H9 (cell line): ENCODE measurements around the gene FHIT. TPM values are rescaled to one million over a fixed set of nuclear protein-coding genes. Genes with fewer than 3 reads are reported as not detected.

Experiments used
- DNase-seq: peaks from one replicate; pipeline ENCODE4 v3.0.0-alpha.2; 2017
- H2AFZ ChIP-seq: one replicate; pipeline ENCODE4 v1.6.1; 2013; ENCODE audit warnings: mild to moderate bottlenecking, low read length, control low read depth, moderate library complexity
- H2AK5ac ChIP-seq: 2 replicates; pipeline ENCODE4 v1.6.1; 2013; ENCODE audit warnings: low read length, control low read depth, mixed read lengths; ENCODE audit not compliant: insufficient read length
- H2BK120ac ChIP-seq: one replicate; pipeline ENCODE4 v1.6.1; 2013; ENCODE audit warnings: low read depth, mild to moderate bottlenecking, low read length, control low read depth, inconsistent platforms; ENCODE audit not compliant: poor library complexity, severe bottlenecking
- H2BK12ac ChIP-seq: 2 replicates; pipeline ENCODE4 v1.6.1; 2013; ENCODE audit warnings: low read length, control low read depth, mixed read lengths, low read depth; ENCODE audit not compliant: insufficient read length
- H2BK15ac ChIP-seq: 2 replicates; pipeline ENCODE4 v1.6.1; 2013; ENCODE audit warnings: low read depth, low read length, control low read depth
- H2BK20ac ChIP-seq: one replicate; pipeline ENCODE4 v1.6.1; 2013; ENCODE audit warnings: low read depth, mild to moderate bottlenecking, low read length, control low read depth, inconsistent platforms; ENCODE audit not compliant: poor library complexity, severe bottlenecking
- H2BK5ac ChIP-seq: 2 replicates; pipeline ENCODE4 v1.6.1; 2013; ENCODE audit warnings: low read length, control low read depth, mixed read lengths; ENCODE audit not compliant: insufficient read length
- H3K14ac ChIP-seq: 2 replicates; pipeline ENCODE4 v1.6.1; 2013; ENCODE audit warnings: low read length, control low read depth; ENCODE audit not compliant: insufficient read depth
- H3K18ac ChIP-seq: 2 replicates; pipeline ENCODE4 v1.6.1; 2013; ENCODE audit warnings: low read depth, mild to moderate bottlenecking, mixed read lengths, low read length, control low read depth; ENCODE audit not compliant: insufficient read length
- H3K23ac ChIP-seq: 2 replicates; pipeline ENCODE4 v1.6.1; 2013; ENCODE audit warnings: low read length, control low read depth, mixed read lengths, low read depth; ENCODE audit not compliant: insufficient read length
- H3K23me2 ChIP-seq: 2 replicates; pipeline ENCODE4 v1.6.1; 2013; ENCODE audit warnings: low read depth, mild to moderate bottlenecking, mixed read lengths, low read length, control low read depth; ENCODE audit not compliant: insufficient read length, poor library complexity, severe bottlenecking
- H3K27ac ChIP-seq: 2 replicates; pipeline ENCODE4 v1.5.1; 2013; ENCODE audit warnings: low read length, control low read depth, mixed read lengths, low read depth; ENCODE audit not compliant: insufficient read length
- H3K27me3 ChIP-seq: 2 replicates; pipeline ENCODE4 v1.6.1; 2013; ENCODE audit warnings: low read length, control low read depth, inconsistent platforms; ENCODE audit not compliant: insufficient read depth
- H3K4ac ChIP-seq: 2 replicates; pipeline ENCODE4 v1.6.1; 2013; ENCODE audit warnings: low read depth, mild to moderate bottlenecking, control low read depth, inconsistent platforms, low read length, moderate library complexity
- H3K4me1 ChIP-seq: 2 replicates; pipeline ENCODE4 v1.6.1; 2013; ENCODE audit warnings: low read length, control low read depth, inconsistent platforms; ENCODE audit not compliant: insufficient read depth
- H3K4me2 ChIP-seq: 2 replicates; pipeline ENCODE4 v1.6.1; 2013; ENCODE audit warnings: low read length, control low read depth, mixed read lengths; ENCODE audit not compliant: insufficient read length, insufficient read depth
- H3K56ac ChIP-seq: 2 replicates; pipeline ENCODE4 v1.6.1; 2013; ENCODE audit warnings: low read depth, mild to moderate bottlenecking, mixed read lengths, low read length, control low read depth; ENCODE audit not compliant: insufficient read length
- H3K79me1 ChIP-seq: 2 replicates; pipeline ENCODE4 v1.6.1; 2013; ENCODE audit warnings: low read depth, mild to moderate bottlenecking, moderate library complexity, low read length, control low read depth, inconsistent platforms; ENCODE audit not compliant: insufficient read depth, poor library complexity, severe bottlenecking
- H3K79me2 ChIP-seq: 2 replicates; pipeline ENCODE4 v1.6.1; 2013; ENCODE audit warnings: low read length, control low read depth, inconsistent platforms; ENCODE audit not compliant: insufficient read depth
- H3K9ac ChIP-seq: 2 replicates; pipeline ENCODE4 v1.6.1; 2013; ENCODE audit warnings: low read length, control low read depth, mixed read lengths; ENCODE audit not compliant: insufficient read length; ENCODE audit errors: extremely low read depth
- H3K9me3 ChIP-seq: one replicate; pipeline ENCODE4 v1.6.1; 2013; ENCODE audit warnings: low read depth, low read length, inconsistent platforms; ENCODE audit not compliant: control insufficient read depth
- H3T11ph ChIP-seq: one replicate; pipeline ENCODE4 v1.6.1; 2013; ENCODE audit warnings: mild to moderate bottlenecking, low read length, control low read depth, inconsistent platforms
- H4K20me1 ChIP-seq: one replicate; pipeline ENCODE4 v1.6.1; 2013; ENCODE audit not compliant: control insufficient read depth, insufficient read length, insufficient read depth
- H4K5ac ChIP-seq: 2 replicates; pipeline ENCODE4 v1.6.1; 2013; ENCODE audit warnings: low read depth, mild to moderate bottlenecking, mixed read lengths, low read length, control low read depth; ENCODE audit not compliant: insufficient read length
- H4K8ac ChIP-seq: replicated peaks from 2 replicates; pipeline ENCODE4 v1.6.1; 2013; ENCODE audit warnings: low read length, control low read depth, mixed read lengths, low read depth; ENCODE audit not compliant: insufficient read length
- H4K91ac ChIP-seq: 2 replicates; pipeline ENCODE4 v1.6.1; 2013; ENCODE audit warnings: low read depth, mild to moderate bottlenecking, moderate library complexity, mixed read lengths, low read length, control low read depth; ENCODE audit not compliant: insufficient read length
- H3K27ac Mint-ChIP-seq, 3 experiments: 2 replicates in 2 of 3; 3 replicates in 1 of 3; pipeline ENCODE4 v1.8.0; 2020 to 2021; ENCODE audit warnings: mixed read lengths in 3 of 3, mild to moderate bottlenecking in 1 of 3, moderate library complexity in 1 of 3
- H3K27me3 Mint-ChIP-seq: 2 replicates; pipeline ENCODE4 v1.8.0; 2021; ENCODE audit warnings: low read depth, mild to moderate bottlenecking, moderate library complexity, mixed read lengths
- H3K36me3 Mint-ChIP-seq, 3 experiments: 2 replicates in 2 of 3; 3 replicates in 1 of 3; pipeline ENCODE4 v1.8.0; 2020 to 2021; ENCODE audit warnings: low read depth in 3 of 3, mixed read lengths in 3 of 3; ENCODE audit not compliant: insufficient read depth in 1 of 3
- H3K4me1 Mint-ChIP-seq, 2 experiments: 2 replicates each; pipeline ENCODE4 v1.8.0; 2020; ENCODE audit warnings: mixed read lengths in 2 of 2
- H3K4me3 Mint-ChIP-seq, 2 experiments: 2 replicates in 1 of 2; 3 replicates in 1 of 2; pipeline ENCODE4 v1.8.0; 2020 to 2021; ENCODE audit warnings: mild to moderate bottlenecking in 2 of 2, mixed read lengths in 2 of 2, moderate library complexity in 1 of 2
- H3K9me3 Mint-ChIP-seq, 2 experiments: 2 replicates in 1 of 2; 3 replicates in 1 of 2; pipeline ENCODE4 v1.8.0; 2020; ENCODE audit warnings: mild to moderate bottlenecking in 2 of 2, mixed read lengths in 2 of 2, moderate library complexity in 1 of 2
- total RNA-seq: library from RNA; stranded (reverse); gene quantifications from 2 replicates; pipeline ENCODE4 v1.2.1, GENCODE V29; 2021
- TF ChIP-seq, protein P1 (sequence below): fragments of 200-600 bp; sonication (generic); conservative IDR thresholded peaks from 3 replicates; pipeline ENCODE4 v1.8.0; 2021; ENCODE audit warnings: antibody characterized with exemption, mild to moderate bottlenecking

The FHIT gene
- total RNA-seq, 1 experiment from 2014 or later: 3.0 TPM

GRCh38 chr3:61200270-61200669 lies 51.0 kb downstream of the FHIT start:
- no peak overlapping the region for H2BK5ac ChIP-seq
- no peaks in the 10 kb centered on the region for H3K9me3 ChIP-seq
- H2BK20ac ChIP-seq: no peak overlapping the region
- H2BK15ac ChIP-seq: no peak overlapping the region
- Mint-ChIP-seq H3K9me3 (peaks cover 10% of the 10 kb centered on the region in 2 experiments; a peak in 3 of 5 replicates), H3K27me3 (no peaks in the 10 kb centered on the region), H3K4me1 (peaks cover 2% of the 10 kb centered on the region in 2 experiments), H3K4me3 (no peak overlapping the region), H3K27ac (no peak overlapping the region), H3K36me3 (peaks cover 0 to 9% (median 2%) of the 10 kb centered on the region in 3 experiments; a peak in 4 of 7 replicates)
- H3K4me1 ChIP-seq: no peaks in the 10 kb centered on the region
- no peak overlapping the region for H2BK12ac ChIP-seq
- no peak overlapping the region for H3K4ac ChIP-seq
- H3K27me3 ChIP-seq: no peaks in the 10 kb centered on the region
- H3K56ac ChIP-seq: no peak overlapping the region
- no peak overlapping the region for H3K18ac ChIP-seq
- no peak overlapping the region for H4K91ac ChIP-seq
- H3K79me2 ChIP-seq: no peaks in the 10 kb centered on the region
- no peak overlapping the region for H3K4me2 ChIP-seq
- no peak overlapping the region for H2AK5ac ChIP-seq
- DNase-seq: no peak
- no peaks in the 10 kb centered on the region for H3K23me2 ChIP-seq
- H4K5ac ChIP-seq: no peak overlapping the region
- no peaks in the 10 kb centered on the region for H4K20me1 ChIP-seq
- H4K8ac ChIP-seq: no peak overlapping the region
- H3K14ac ChIP-seq: no peak overlapping the region
- H3K9ac ChIP-seq: no peak overlapping the region
- no peak overlapping the region for H3K23ac ChIP-seq
- H2BK120ac ChIP-seq: no peak overlapping the region
- no peak overlapping the region for H2AFZ ChIP-seq
- H3K79me1 ChIP-seq: no peaks in the 10 kb centered on the region
- H3T11ph ChIP-seq: no peak overlapping the region
- H3K27ac ChIP-seq: no peak overlapping the region
- TF ChIP-seq, protein P1, sequence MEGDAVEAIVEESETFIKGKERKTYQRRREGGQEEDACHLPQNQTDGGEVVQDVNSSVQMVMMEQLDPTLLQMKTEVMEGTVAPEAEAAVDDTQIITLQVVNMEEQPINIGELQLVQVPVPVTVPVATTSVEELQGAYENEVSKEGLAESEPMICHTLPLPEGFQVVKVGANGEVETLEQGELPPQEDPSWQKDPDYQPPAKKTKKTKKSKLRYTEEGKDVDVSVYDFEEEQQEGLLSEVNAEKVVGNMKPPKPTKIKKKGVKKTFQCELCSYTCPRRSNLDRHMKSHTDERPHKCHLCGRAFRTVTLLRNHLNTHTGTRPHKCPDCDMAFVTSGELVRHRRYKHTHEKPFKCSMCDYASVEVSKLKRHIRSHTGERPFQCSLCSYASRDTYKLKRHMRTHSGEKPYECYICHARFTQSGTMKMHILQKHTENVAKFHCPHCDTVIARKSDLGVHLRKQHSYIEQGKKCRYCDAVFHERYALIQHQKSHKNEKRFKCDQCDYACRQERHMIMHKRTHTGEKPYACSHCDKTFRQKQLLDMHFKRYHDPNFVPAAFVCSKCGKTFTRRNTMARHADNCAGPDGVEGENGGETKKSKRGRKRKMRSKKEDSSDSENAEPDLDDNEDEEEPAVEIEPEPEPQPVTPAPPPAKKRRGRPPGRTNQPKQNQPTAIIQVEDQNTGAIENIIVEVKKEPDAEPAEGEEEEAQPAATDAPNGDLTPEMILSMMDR: no peak
